H1 (cell line): Measurements from ENCODE around the gene CRYGN. TPM values are rescaled to one million over a fixed set of nuclear protein-coding genes. Genes with fewer than 3 reads are reported as not detected.

Source experiments
- BACH1 ChIP-seq: IDR thresholded peaks from 2 replicates; pipeline ENCODE4 v1.6.1; 2012; ENCODE audit warnings: low read length, improper control_type of control experiment
- BCL11A ChIP-seq, 2 experiments: IDR thresholded peaks; one replicate each; pipeline ENCODE4 v1.6.1; 2011; ENCODE audit warnings: low read depth in 2 of 2, low read length in 2 of 2, mild to moderate bottlenecking in 2 of 2
- EP300 ChIP-seq, 2 experiments: IDR thresholded peaks; 1 replicate in 1 of 2; 2 replicates in 1 of 2; pipeline ENCODE4 v1.6.1; 2011 to 2012; ENCODE audit warnings: low read depth in 2 of 2, low read length in 2 of 2, mild to moderate bottlenecking in 2 of 2, borderline replicate concordance in 1 of 2, inconsistent platforms in 1 of 2, moderate library complexity in 1 of 2
- GABPA ChIP-seq: IDR thresholded peaks from 2 replicates; pipeline ENCODE4 v1.6.1; 2011; ENCODE audit warnings: mild to moderate bottlenecking, low read length, moderate library complexity, borderline replicate concordance; ENCODE audit not compliant: insufficient read depth
- GTF2F1 ChIP-seq: IDR thresholded peaks from 2 replicates; pipeline ENCODE4 v1.6.1; 2012; ENCODE audit warnings: low read depth, low read length, improper control_type of control experiment, borderline replicate concordance
- HDAC2 ChIP-seq, 2 experiments: fragments of 300-600 bp in 1 of 2; sonication (generic) in 1 of 2; IDR thresholded peaks; 2 replicates each; pipeline ENCODE4 v1.6.1; 2011 to 2012; ENCODE audit warnings: low read depth in 2 of 2, low read length in 2 of 2, mild to moderate bottlenecking in 2 of 2, moderate library complexity in 2 of 2, borderline replicate concordance in 1 of 2, inconsistent platforms in 1 of 2
- KDM4A ChIP-seq: IDR thresholded peaks from one replicate; pipeline ENCODE4 v1.7.1; 2012; ENCODE audit warnings: low read depth, mild to moderate bottlenecking, moderate library complexity, low read length, inconsistent platforms; ENCODE audit not compliant: severe bottlenecking
- NANOG ChIP-seq: IDR thresholded peaks from 2 replicates; pipeline ENCODE4 v1.6.1; 2011; ENCODE audit warnings: low read length, low read depth, mild to moderate bottlenecking, inconsistent platforms; ENCODE audit not compliant: insufficient read depth, poor library complexity, severe bottlenecking
- PHF8 ChIP-seq: fragments of 200-600 bp; sonication (generic); conservative IDR thresholded peaks from 2 replicates; pipeline ENCODE4 v1.7.1; 2012; ENCODE audit warnings: low read depth, mild to moderate bottlenecking, inconsistent platforms, low read length, moderate library complexity
- POLR2AphosphoS5 ChIP-seq: IDR thresholded peaks from 2 replicates; pipeline ENCODE4 v1.6.1; 2011; ENCODE audit warnings: low read depth, low read length
- POU5F1 ChIP-seq: IDR thresholded peaks from 2 replicates; pipeline ENCODE4 v1.6.1; 2011; ENCODE audit warnings: low read depth, mild to moderate bottlenecking, low read length, moderate library complexity
- SP2 ChIP-seq: IDR thresholded peaks from 2 replicates; pipeline ENCODE4 v1.6.1; 2012; ENCODE audit warnings: mild to moderate bottlenecking, low read length, inconsistent platforms
- SP4 ChIP-seq: IDR thresholded peaks from 2 replicates; pipeline ENCODE4 v1.6.1; 2012; ENCODE audit warnings: low read length, inconsistent platforms
- TEAD4 ChIP-seq: IDR thresholded peaks from 2 replicates; pipeline ENCODE4 v1.6.1; 2012; ENCODE audit warnings: low read depth, low read length, inconsistent platforms, mixed read lengths
- YY1 ChIP-seq: IDR thresholded peaks from 2 replicates; pipeline ENCODE4 v1.6.1; 2011; ENCODE audit warnings: low read depth, mild to moderate bottlenecking, low read length
- ZNF274 ChIP-seq: IDR thresholded peaks from 2 replicates; pipeline ENCODE4 v1.7.0; 2012; ENCODE audit warnings: low read length, borderline replicate concordance; ENCODE audit errors: extremely low read depth
- polyA plus RNA-seq, 7 experiments: library from polyadenylated mRNA; depleted of rRNA in 3 of 7; stranded (reverse) in 5 of 7; unstranded in 2 of 7; fragments of >200 nt in 5 of 7; fragments of 200-250 nt in 2 of 7; gene quantifications; 1 replicate in 5 of 7; 2 replicates in 1 of 7; 4 replicates in 1 of 7; pipeline versions ENCODE4 v1.2.1 to v1.2.3, GENCODE V29; 2011 to 2013; ENCODE audit warnings: missing spikeins in 2 of 7, mixed read lengths in 2 of 7
- total RNA-seq: library from RNA; stranded (reverse); fragmentation: NEBNext Ultra II Directional; extraction: Animal tissue kit (Norgen Biotek cat#: 25700); gene quantifications from 2 replicates; pipeline ENCODE4 v1.2.1, GENCODE V29; 2021
- TF ChIP-seq, protein P1 (sequence below), 3 experiments: IDR thresholded peaks; 1 replicate in 2 of 3; 2 replicates in 1 of 3; pipeline versions ENCODE4 v1.5.1 to v1.6.1; 2011; ENCODE audit warnings: low read length in 3 of 3, mild to moderate bottlenecking in 3 of 3, inconsistent platforms in 2 of 3, low read depth in 1 of 3, moderate library complexity in 1 of 3; ENCODE audit not compliant: insufficient read depth in 1 of 3; ENCODE audit errors: control extremely low read depth in 1 of 3
- TF ChIP-seq, protein P2 (sequence below): IDR thresholded peaks from 2 replicates; pipeline ENCODE4 v1.6.1; 2012; ENCODE audit warnings: low read length, inconsistent platforms

The CRYGN gene
- total and polyA plus RNA-seq, 2 of the 8 experiments (the other 6 are each of a cell fraction or from before 2014, with no cell fraction given): 0.98 to 1.6 TPM

DNA sequence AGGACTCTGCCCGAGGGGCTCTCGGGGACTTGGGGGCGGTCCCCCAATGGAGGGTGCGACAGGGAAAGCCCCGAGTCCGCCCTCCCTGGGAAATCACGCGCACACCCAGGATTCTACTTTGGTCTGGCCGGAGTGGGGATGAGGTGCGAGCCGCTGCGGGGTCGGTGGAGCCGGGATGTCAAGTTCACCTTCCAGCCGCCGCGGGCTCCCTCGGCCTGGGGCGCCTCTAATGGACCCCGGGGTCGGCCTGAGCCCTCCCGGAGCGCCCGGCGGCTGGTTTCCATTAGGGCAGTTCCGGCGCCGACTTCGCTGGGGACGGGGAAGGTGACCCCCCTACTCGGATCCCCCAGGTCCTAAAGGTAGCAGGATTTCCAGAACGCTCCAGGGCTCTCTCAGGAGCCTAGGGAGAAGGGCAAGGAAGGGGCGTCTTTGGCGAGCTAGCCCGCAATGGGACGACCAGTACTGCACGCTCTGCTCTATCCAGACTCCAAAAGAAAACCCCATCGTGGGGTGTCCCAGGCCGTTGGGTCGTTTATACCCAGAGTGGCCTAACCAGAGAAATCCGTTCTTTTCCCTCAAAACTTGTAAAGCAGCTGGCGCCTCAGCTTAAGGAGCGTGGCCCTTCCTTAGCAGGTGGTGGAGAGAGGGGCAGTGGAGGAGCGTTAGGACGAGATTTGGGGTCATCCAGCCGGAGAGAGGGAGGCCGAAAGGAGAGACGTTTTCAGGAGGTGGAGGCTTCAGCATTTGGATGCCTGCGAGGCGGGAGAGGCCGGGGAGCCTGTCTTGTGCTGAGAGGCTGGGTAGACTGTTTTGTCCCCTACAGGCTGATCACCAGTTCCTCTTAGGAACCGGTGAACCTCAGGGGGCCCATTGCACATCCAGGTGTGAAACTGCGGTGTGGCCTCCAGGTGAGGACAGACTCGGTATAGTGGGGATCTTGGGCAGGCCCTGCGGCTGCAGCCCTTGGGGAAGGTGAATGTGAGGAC is 29.2 kb downstream of the CRYGN start (continued):
- TF ChIP-seq, protein P1, sequence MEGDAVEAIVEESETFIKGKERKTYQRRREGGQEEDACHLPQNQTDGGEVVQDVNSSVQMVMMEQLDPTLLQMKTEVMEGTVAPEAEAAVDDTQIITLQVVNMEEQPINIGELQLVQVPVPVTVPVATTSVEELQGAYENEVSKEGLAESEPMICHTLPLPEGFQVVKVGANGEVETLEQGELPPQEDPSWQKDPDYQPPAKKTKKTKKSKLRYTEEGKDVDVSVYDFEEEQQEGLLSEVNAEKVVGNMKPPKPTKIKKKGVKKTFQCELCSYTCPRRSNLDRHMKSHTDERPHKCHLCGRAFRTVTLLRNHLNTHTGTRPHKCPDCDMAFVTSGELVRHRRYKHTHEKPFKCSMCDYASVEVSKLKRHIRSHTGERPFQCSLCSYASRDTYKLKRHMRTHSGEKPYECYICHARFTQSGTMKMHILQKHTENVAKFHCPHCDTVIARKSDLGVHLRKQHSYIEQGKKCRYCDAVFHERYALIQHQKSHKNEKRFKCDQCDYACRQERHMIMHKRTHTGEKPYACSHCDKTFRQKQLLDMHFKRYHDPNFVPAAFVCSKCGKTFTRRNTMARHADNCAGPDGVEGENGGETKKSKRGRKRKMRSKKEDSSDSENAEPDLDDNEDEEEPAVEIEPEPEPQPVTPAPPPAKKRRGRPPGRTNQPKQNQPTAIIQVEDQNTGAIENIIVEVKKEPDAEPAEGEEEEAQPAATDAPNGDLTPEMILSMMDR (IDR thresholded peaks at IDR 0.05; ENCODE audit: control extremely low read depth in 1 of 3, insufficient read depth in 1 of 3, low read depth in 1 of 3, low read length in 3 of 3): no peak
- TF ChIP-seq SP4: no peak
- TF ChIP-seq EP300 (IDR thresholded peaks at IDR 0.05; ENCODE audit: borderline replicate concordance in 1 of 2, low read depth in 2 of 2, low read length in 2 of 2): no peak
- TF ChIP-seq GTF2F1: no peak
- TF ChIP-seq KDM4A: no peak
- TF ChIP-seq BACH1: 0 out of 2 replicates have a peak, but pooled peaks have one; percentile 27
- TF ChIP-seq BCL11A (IDR thresholded peaks at IDR 0.05; ENCODE audit: low read depth in 2 of 2, low read length in 2 of 2): no peak
- no peak for TF ChIP-seq POU5F1
- TF ChIP-seq ZNF274: no peak
- no peak for TF ChIP-seq TEAD4
- TF ChIP-seq SP2: no peak
- no peak for TF ChIP-seq NANOG
- TF ChIP-seq, protein P2, sequence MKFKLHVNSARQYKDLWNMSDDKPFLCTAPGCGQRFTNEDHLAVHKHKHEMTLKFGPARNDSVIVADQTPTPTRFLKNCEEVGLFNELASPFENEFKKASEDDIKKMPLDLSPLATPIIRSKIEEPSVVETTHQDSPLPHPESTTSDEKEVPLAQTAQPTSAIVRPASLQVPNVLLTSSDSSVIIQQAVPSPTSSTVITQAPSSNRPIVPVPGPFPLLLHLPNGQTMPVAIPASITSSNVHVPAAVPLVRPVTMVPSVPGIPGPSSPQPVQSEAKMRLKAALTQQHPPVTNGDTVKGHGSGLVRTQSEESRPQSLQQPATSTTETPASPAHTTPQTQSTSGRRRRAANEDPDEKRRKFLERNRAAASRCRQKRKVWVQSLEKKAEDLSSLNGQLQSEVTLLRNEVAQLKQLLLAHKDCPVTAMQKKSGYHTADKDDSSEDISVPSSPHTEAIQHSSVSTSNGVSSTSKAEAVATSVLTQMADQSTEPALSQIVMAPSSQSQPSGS: no peak
- no peak for TF ChIP-seq HDAC2 (IDR thresholded peaks at IDR 0.05; ENCODE audit: borderline replicate concordance in 1 of 2, low read depth in 2 of 2, low read length in 2 of 2)
- TF ChIP-seq POLR2AphosphoS5: no peak
- no peak for TF ChIP-seq YY1
- no peak; the same call in 1 of the 2 replicates for TF ChIP-seq GABPA
- no peak; the same call in 1 of the 2 replicates for TF ChIP-seq PHF8
